Sigmoid colon (tissue), 4 donors: ENCODE measurements around the gene FANCE.

Experiments used
- CTCF ChIP-seq, 4 experiments: fragments of 450-650 bp in 3 of 4; fragments of 200-600 bp in 1 of 4; IDR thresholded peaks; one replicate each; pipeline ENCODE4 v1.5.1; 2016 to 2019; ENCODE audit warnings: antibody characterized with exemption in 4 of 4, mild to moderate bottlenecking in 3 of 4, moderate library complexity in 2 of 4
- EP300 ChIP-seq, 4 donors: sonication (generic); formaldehyde crosslinking; IDR thresholded peaks; one replicate each; pipeline ENCODE4 v1.6.1; 2017; ENCODE audit warnings: antibody characterized with exemption in 4 of 4
- POLR2A ChIP-seq, 2 donors: fragments of 450-650 bp; IDR thresholded peaks; one replicate each; pipeline ENCODE4 v1.6.1; 2016; ENCODE audit warnings: antibody characterized with exemption in 2 of 2, mild to moderate bottlenecking in 2 of 2, moderate library complexity in 2 of 2
- POLR2AphosphoS5 ChIP-seq, 4 donors: sonication (generic); formaldehyde crosslinking; IDR thresholded peaks; one replicate each; pipeline ENCODE4 v1.6.1; 2017; ENCODE audit warnings: antibody characterized with exemption in 4 of 4

- TF ChIP-seq CTCF (IDR thresholded peaks at IDR 0.05) (no peak), POLR2A (IDR thresholded peaks at IDR 0.05) (no peak), POLR2AphosphoS5 (IDR thresholded peaks at IDR 0.05) (peak in 2 of 4 donors; percentile 14 to 41), EP300 (IDR thresholded peaks at IDR 0.05) (no peak)
Observed at GRCh38 chr6:35478259-35478658, 26.1 kb downstream of the FANCE start.
